ENCODE measurements around the gene MEI1. TPM values are rescaled to one million over a fixed set of nuclear protein-coding genes. Genes with fewer than 3 reads are reported as not detected.
A peak's percentile ranks its signal among the peaks of the same experiment; 100 is the strongest.

Gene MEI1
- total and polyA plus RNA-seq, 2 of the 4 experiments (the other 2 are of a cell fraction): 0.90 to 2.6 TPM

- CTCF ChIA-PET: no interaction called here
- no peak overlapping the region for H2AFZ ChIP-seq (replicated peaks; ENCODE audit: low read length, poor library complexity)
- dilution Hi-C loops (cut with HindIII; ENCODE audit: low sequenced_read_pairs, unreplicated experiment): no loop called here
These were observed 146.3 kb downstream of the MEI1 start for GRCh38 chr22:41845380-41846267.

More at GRCh38 chr22:41845380-41846267, 146.3 kb downstream of the MEI1 start:
- Histone ChIP-seq H3K27me3 (ENCODE audit: control insufficient read depth, insufficient read depth, low read length) (no peaks in the 10 kb centered on the region), H3K9me3 (ENCODE audit: control insufficient read depth, insufficient read depth, low read length) (no peaks in the 10 kb centered on the region), H3K18ac (ENCODE audit: low read depth, low read length) (no peak overlapping the region), H3K36me3 (ENCODE audit: control insufficient read depth, insufficient read depth, low read length) (0 out of 2 replicates have a peak, but pooled peaks cover under 1% of the 10 kb centered on the region), H4K5ac (ENCODE audit: low read depth, low read length) (no peak overlapping the region), H3K4me1 (ENCODE audit: control insufficient read depth, insufficient read depth, low read length) (peaks cover 3% of the 10 kb centered on the region; the same call in 1 of the 2 replicates), H2BK120ac (ENCODE audit: low read depth, low read length) (no peak overlapping the region), H4K91ac (ENCODE audit: insufficient read depth, low read depth, low read length) (no peak overlapping the region), H3K4me3 (ENCODE audit: insufficient read depth, low read depth, low read length) (no peak overlapping the region), H2BK20ac (ENCODE audit: low read depth, low read length) (no peak overlapping the region), H3K4ac (ENCODE audit: low read depth, low read length) (no peak overlapping the region), H3K23ac (ENCODE audit: low read depth, low read length) (no peak overlapping the region), H3K9ac (ENCODE audit: low read depth, low read length) (no peak overlapping the region), H3K79me1 (ENCODE audit: low read depth in 1 of 2, low read length in 2 of 2) (peaks cover 38 to 78% of the 10 kb centered on the region in 2 experiments), H3K27ac (ENCODE audit: insufficient read depth, low read length) (no peak overlapping the region), H4K8ac (ENCODE audit: low read depth in 2 of 2, low read length in 2 of 2) (no peak overlapping the region), H2BK5ac (ENCODE audit: low read depth, low read length, poor library complexity, severe bottlenecking) (no peak overlapping the region), H4K20me1 (ENCODE audit: insufficient read depth, low read length) (peaks cover 56% of the 10 kb centered on the region; the same call in 1 of the 2 replicates), H2AK9ac (replicated peaks; ENCODE audit: low read depth, low read length, poor library complexity) (no peak overlapping the region), H2BK15ac (ENCODE audit: low read depth, low read length) (no peak overlapping the region), H3K9me1 (ENCODE audit: insufficient read depth, low read length) (peaks cover 14% of the 10 kb centered on the region), H2AK5ac (ENCODE audit: low read depth, low read length) (no peak overlapping the region), H3K4me2 (ENCODE audit: low read depth, low read length) (no peak overlapping the region), H3K56ac (ENCODE audit: extremely low read depth, insufficient read depth, low read length) (no peak overlapping the region), H3K14ac (replicated peaks; ENCODE audit: low read depth, low read length) (no peak overlapping the region; the same call in 1 of the 2 replicates)
- intact Hi-C loops (cut with micrococcal nuclease): no loop called here
- TF ChIP-seq NFE2L2 (IDR thresholded peaks at IDR 0.05; ENCODE audit: low read depth, low read length) (no peak), CTCF (conservative IDR thresholded peaks at IDR 0.05; ENCODE audit: low read depth, low read length) (no peak), CHD1 (IDR thresholded peaks at IDR 0.05; ENCODE audit: low read depth, low read length) (no peak), RAD21 (IDR thresholded peaks at IDR 0.05; ENCODE audit: low read length) (no peak), RCOR1 (IDR thresholded peaks at IDR 0.05; ENCODE audit: insufficient replicate concordance, low read length) (no peak), CEBPB (IDR thresholded peaks at IDR 0.05; ENCODE audit: low read depth, low read length) (no peak), SMC3 (IDR thresholded peaks at IDR 0.05; ENCODE audit: low read depth, low read length) (no peak), POLR2A (IDR thresholded peaks at IDR 0.05; ENCODE audit: low read depth, low read length) (no peak), FOS (IDR thresholded peaks at IDR 0.05; ENCODE audit: low read depth, low read length) (no peak), ELK1 (IDR thresholded peaks at IDR 0.05; ENCODE audit: borderline replicate concordance, low read depth, low read length) (no peak), MXI1 (IDR thresholded peaks at IDR 0.05; ENCODE audit: borderline replicate concordance, low read depth, low read length) (no peak), MAFK (IDR thresholded peaks at IDR 0.05; ENCODE audit: low read depth, low read length) (no peak), USF2 (IDR thresholded peaks at IDR 0.05; ENCODE audit: low read depth, low read length) (no peak)
- WGBS, 2 experiments (ENCODE audit: extremely low coverage in 2 of 2, insufficient read length in 1 of 2): no CpG with 5 or more reads among the region's 4 CpGs
- BruUV-seq (replicated peaks): no TSS peak
- in situ Hi-C loops (cut with MboI; ENCODE audit: low sequenced_read_pairs): no loop called here
- ATAC-seq (ENCODE audit: low read depth): peak; percentile 57
- POLR2A ChIA-PET (ENCODE audit: unreplicated experiment): no interaction called here
- DNase-seq: no peak
